Measurements from ENCODE around the gene MAP7. TPM values are rescaled to one million over a fixed set of nuclear protein-coding genes. Genes with fewer than 3 reads are reported as not detected.

The MAP7 gene
- total and polyA plus RNA-seq, 2 donors (not counting 3 experiments of a cell fraction or from before 2014, with no cell fraction given) = 0.07 to 0.42 TPM

DNA sequence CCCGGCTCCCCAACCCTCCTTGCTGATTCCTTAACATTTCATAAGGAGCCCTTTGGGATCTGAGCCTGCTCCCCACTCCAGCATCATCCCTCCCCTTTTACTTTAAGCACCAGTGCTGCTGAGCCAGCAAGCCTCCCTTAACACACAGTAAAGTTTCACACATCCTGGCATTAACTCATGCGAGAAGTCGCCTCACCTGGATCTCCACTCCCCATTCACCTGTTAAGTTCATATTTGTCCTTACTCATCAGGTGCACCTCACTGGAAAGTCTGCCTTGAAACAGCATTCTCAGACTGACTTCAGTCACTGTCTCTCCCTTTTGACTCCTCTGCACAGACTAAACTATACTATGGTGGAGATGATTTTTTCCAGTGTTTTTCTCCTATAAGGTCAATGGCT lies 47.8 kb upstream of the MAP7 start:
- FAIRE-seq (no peak), DNase-seq (ENCODE audit: low read depth, low spot score) (no peak)
- Histone ChIP-seq H3K9me1 (replicated peaks; ENCODE audit: control insufficient read depth, extremely low read depth, insufficient read depth, low read length) (no peaks in the 10 kb centered on the region), H3K27me3 (ENCODE audit: control insufficient read depth in 2 of 2, insufficient read depth in 2 of 2, low read length in 2 of 2) (no peaks in the 10 kb centered on the region), H3K9ac (replicated peaks; ENCODE audit: extremely low read depth, insufficient read depth, low read length) (no peak overlapping the region), H3K4me1 (ENCODE audit: control insufficient read depth, extremely low read depth, insufficient read depth, low read length) (peaks cover 16% of the 10 kb centered on the region), H3K79me2 (ENCODE audit: control insufficient read depth, insufficient read depth, low read length) (no peaks in the 10 kb centered on the region), H4K20me1 (replicated peaks; ENCODE audit: control insufficient read depth, extremely low read depth, insufficient read depth, low read length) (no peaks in the 10 kb centered on the region), H3K27ac (ENCODE audit: insufficient read depth, low read depth, low read length) (no peak overlapping the region), H3K4me2 (ENCODE audit: insufficient read depth, low read length) (no peak overlapping the region), H3K4me3 (replicated peaks in 1 of 3; ENCODE audit: insufficient read depth in 1 of 3, low read depth in 1 of 3, low read length in 3 of 3) (no peak overlapping the region), H2AFZ (ENCODE audit: low read depth, low read length) (no peak overlapping the region), H3K36me3 (ENCODE audit: control insufficient read depth in 2 of 2, extremely low read depth in 1 of 2, insufficient read depth in 2 of 2, low read length in 2 of 2) (no peaks in the 10 kb centered on the region), H3K9me3 (replicated peaks; ENCODE audit: control insufficient read depth, insufficient read depth, low read length) (no peaks in the 10 kb centered on the region)
- intact Hi-C loops (cut with micrococcal nuclease) = no loop called here
- TF ChIP-seq MYC (IDR thresholded peaks at IDR 0.05; ENCODE audit: low read depth, low read length) (no peak), EZH2 (IDR thresholded peaks at IDR 0.05; ENCODE audit: borderline replicate concordance, low read depth, low read length, severe bottlenecking) (no peak), JUN (IDR thresholded peaks at IDR 0.05; ENCODE audit: borderline replicate concordance, insufficient read depth, insufficient read length, low read depth) (no peak), POLR2A (IDR thresholded peaks at IDR 0.05; ENCODE audit: low read depth, low read length) (no peak), GATA2 (IDR thresholded peaks at IDR 0.05; ENCODE audit: insufficient read depth, insufficient read length, low read depth, low read length) (no peak), POLR2AphosphoS5 (IDR thresholded peaks at IDR 0.05; ENCODE audit: insufficient read depth, low read depth, low read length) (no peak), FOS (IDR thresholded peaks at IDR 0.05; ENCODE audit: borderline replicate concordance, insufficient read depth, low read length) (no peak)
- TF ChIP-seq, protein P1, sequence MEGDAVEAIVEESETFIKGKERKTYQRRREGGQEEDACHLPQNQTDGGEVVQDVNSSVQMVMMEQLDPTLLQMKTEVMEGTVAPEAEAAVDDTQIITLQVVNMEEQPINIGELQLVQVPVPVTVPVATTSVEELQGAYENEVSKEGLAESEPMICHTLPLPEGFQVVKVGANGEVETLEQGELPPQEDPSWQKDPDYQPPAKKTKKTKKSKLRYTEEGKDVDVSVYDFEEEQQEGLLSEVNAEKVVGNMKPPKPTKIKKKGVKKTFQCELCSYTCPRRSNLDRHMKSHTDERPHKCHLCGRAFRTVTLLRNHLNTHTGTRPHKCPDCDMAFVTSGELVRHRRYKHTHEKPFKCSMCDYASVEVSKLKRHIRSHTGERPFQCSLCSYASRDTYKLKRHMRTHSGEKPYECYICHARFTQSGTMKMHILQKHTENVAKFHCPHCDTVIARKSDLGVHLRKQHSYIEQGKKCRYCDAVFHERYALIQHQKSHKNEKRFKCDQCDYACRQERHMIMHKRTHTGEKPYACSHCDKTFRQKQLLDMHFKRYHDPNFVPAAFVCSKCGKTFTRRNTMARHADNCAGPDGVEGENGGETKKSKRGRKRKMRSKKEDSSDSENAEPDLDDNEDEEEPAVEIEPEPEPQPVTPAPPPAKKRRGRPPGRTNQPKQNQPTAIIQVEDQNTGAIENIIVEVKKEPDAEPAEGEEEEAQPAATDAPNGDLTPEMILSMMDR (IDR thresholded peaks at IDR 0.05; ENCODE audit: extremely low read depth in 1 of 2, insufficient read depth in 1 of 2, low read depth in 1 of 2, low read length in 2 of 2) = no peak
- dilution Hi-C loops (cut with MboI; ENCODE audit: extremely low pct_ligation_motif_present, low sequenced_read_pairs) = no loop called here
- BruUV-seq (replicated peaks) = no TSS peak
- ChIA-PET CTCF (no interaction called here), POLR2A (no interaction called here)
